Lower leg skin (tissue), 4 donors: ENCODE data around the gene ZNF850. TPM values are rescaled to one million over a fixed set of nuclear protein-coding genes. Genes with fewer than 3 reads are reported as not detected.

Experiments used
- DNase-seq, 2 donors: peaks; one replicate each; pipeline ENCODE4 v3.0.0-alpha.2; 2019; ENCODE audit warnings: low spot score in 2 of 2
- H3K4me3 ChIP-seq: fragments of 200-600 bp; sonication (generic); 2 replicates; pipeline ENCODE4 v1.5.1; 2017; ENCODE audit warnings: mild to moderate bottlenecking, low read depth; ENCODE audit not compliant: poor library complexity, severe bottlenecking
- POLR2A ChIP-seq, 2 donors: fragments of 450-650 bp; IDR thresholded peaks; one replicate each; pipeline ENCODE4 v1.6.1; 2016 to 2017; ENCODE audit warnings: antibody characterized with exemption in 2 of 2, mild to moderate bottlenecking in 1 of 2, moderate library complexity in 1 of 2
- WGBS, 2 donors: methylation state at CpG; one replicate each; pipeline ENCODE4 v1.1.5; 2018; 5-methylcytosine and 5-hydroxymethylcytosine counted together
- intact Hi-C: fragments of 100-400 bp; cut with DNase I; formaldehyde crosslinking; loops from one replicate; pipeline ENCODE4 v1.15.0; 2023; ENCODE audit warnings: low total_unique reads
- total RNA-seq, 4 donors: library from RNA; depleted of rRNA; stranded (reverse); fragments of >200 nt; gene quantifications; one replicate each; pipeline ENCODE4 v1.1.0, GENCODE V29; 2016
- TF ChIP-seq, protein P1 (sequence below), 3 donors: fragments of 450-650 bp; IDR thresholded peaks; one replicate each; pipeline ENCODE4 v1.5.1; 2016; ENCODE audit warnings: antibody characterized with exemption in 3 of 3, mild to moderate bottlenecking in 3 of 3, moderate library complexity in 2 of 3

ZNF850 gene
- total RNA-seq, 4 donors from 2014 or later, result 1.0 to 2.2 (median 1.5) TPM

DNA sequence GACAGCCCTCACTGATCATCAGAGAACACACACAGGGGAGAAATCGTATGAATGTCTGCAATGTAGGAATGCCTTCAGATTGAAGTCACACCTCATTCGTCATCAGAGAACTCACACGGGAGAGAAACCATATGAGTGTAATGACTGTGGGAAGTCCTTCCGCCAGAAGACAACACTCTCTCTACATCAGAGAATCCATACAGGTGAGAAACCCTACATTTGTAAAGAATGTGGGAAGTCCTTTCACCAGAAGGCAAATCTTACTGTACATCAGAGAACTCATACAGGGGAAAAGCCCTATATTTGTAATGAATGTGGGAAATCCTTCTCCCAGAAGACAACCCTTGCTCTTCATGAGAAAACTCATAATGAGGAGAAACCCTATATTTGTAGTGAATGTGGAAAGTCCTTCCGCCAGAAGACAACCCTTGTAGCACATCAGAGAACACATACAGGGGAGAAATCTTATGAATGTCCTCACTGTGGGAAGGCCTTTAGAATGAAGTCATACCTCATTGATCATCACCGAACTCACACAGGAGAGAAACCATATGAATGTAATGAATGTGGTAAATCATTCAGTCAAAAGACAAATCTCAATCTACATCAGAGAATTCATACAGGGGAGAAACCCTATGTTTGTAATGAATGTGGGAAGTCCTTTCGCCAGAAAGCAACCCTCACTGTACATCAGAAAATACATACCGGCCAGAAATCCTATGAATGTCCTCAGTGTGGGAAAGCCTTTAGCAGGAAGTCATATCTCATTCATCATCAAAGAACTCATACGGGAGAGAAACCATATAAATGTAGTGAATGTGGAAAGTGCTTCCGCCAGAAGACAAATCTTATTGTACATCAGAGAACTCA is 52.7 kb downstream of the ZNF850 start:
- intact Hi-C loops, result no loop called here
- no peak for DNase-seq
- no peak overlapping the region for H3K4me3 ChIP-seq
- 95 to 97% methylated on average over 10 of the region's 10 CpGs for WGBS, 2 donors
- TF ChIP-seq POLR2A (IDR thresholded peaks at IDR 0.05), result no peak
- TF ChIP-seq, protein P1, sequence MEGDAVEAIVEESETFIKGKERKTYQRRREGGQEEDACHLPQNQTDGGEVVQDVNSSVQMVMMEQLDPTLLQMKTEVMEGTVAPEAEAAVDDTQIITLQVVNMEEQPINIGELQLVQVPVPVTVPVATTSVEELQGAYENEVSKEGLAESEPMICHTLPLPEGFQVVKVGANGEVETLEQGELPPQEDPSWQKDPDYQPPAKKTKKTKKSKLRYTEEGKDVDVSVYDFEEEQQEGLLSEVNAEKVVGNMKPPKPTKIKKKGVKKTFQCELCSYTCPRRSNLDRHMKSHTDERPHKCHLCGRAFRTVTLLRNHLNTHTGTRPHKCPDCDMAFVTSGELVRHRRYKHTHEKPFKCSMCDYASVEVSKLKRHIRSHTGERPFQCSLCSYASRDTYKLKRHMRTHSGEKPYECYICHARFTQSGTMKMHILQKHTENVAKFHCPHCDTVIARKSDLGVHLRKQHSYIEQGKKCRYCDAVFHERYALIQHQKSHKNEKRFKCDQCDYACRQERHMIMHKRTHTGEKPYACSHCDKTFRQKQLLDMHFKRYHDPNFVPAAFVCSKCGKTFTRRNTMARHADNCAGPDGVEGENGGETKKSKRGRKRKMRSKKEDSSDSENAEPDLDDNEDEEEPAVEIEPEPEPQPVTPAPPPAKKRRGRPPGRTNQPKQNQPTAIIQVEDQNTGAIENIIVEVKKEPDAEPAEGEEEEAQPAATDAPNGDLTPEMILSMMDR (IDR thresholded peaks at IDR 0.05), result no peak

DNA sequence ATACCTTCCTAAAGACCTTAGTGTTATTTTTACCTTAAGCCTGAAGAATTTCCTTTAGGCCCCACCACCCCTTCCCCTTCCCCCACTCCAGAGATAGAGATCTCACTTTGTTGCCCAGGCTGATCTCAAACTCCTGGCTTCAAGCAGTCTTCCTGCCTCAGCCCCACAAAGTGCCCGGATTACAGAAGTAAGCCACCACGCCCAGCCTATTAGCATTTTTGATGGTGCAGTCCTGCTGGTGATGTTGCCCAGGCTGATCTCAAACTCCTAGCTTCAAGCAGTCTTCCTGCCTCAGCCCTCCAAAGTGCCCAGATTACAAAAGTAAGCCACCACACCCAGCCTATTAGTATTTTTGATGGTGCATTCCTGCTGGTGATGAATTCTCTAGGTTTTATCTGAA is 63.2 kb downstream of the ZNF850 start:
- WGBS, 2 donors, result 75% methylated on average over 2 of the region's 2 CpGs
- TF ChIP-seq, protein P1 (IDR thresholded peaks at IDR 0.05), result no peak
- TF ChIP-seq POLR2A (IDR thresholded peaks at IDR 0.05), result no peak
- DNase-seq, result no peak
- intact Hi-C loops, result no loop called here
- no peak overlapping the region for H3K4me3 ChIP-seq

DNA sequence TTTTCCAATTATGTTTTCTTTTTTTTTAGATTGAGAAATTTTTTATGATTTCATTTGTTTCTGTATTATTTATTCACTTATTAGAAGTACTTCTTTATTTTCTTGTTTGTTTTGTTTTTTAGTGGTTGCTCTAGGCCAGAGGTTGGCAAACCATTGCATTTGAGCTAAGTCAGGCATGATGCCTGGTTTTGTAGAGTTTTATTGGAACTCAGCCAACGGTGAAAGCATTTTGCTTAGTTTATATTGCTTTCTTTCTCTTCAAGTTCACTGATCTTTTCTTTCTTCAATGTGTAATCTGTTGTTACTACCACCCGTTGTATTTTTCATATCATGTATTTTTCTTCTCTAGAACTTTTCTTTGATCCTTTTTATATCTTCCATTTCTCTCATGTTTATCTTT is 65.5 kb downstream of the ZNF850 start:
- TF ChIP-seq POLR2A (IDR thresholded peaks at IDR 0.05), result no peak
- TF ChIP-seq, protein P1 (IDR thresholded peaks at IDR 0.05), result no peak
- no peak for DNase-seq
- 48 to 82% methylated on average over 2 of the region's 2 CpGs for WGBS, 2 donors
- intact Hi-C loops, result no loop called here
- H3K4me3 ChIP-seq, result no peak overlapping the region

- intact Hi-C loops, result no loop called here
- no peak for DNase-seq
- peak overlapping the region; percentile 60 for H3K4me3 ChIP-seq
- 8% methylated on average over 9 of the region's 9 CpGs for WGBS, 2 donors
- TF ChIP-seq, protein P1 (IDR thresholded peaks at IDR 0.05), result no peak
- TF ChIP-seq POLR2A (IDR thresholded peaks at IDR 0.05), result no peak
Observed at GRCh38 chr19:36688058-36688457, 84.5 kb downstream of the ZNF850 start.

- DNase-seq, result peak; percentile 98 to 99
- 1% methylated on average over 62 to 68 of the region's 69 CpGs for WGBS, 2 donors
- peak within 1 kb of the TSS; percentile 60 for H3K4me3 ChIP-seq
- peak in 1 of 2 donors; percentile 21 for TF ChIP-seq POLR2A (IDR thresholded peaks at IDR 0.05)
- TF ChIP-seq, protein P1 (IDR thresholded peaks at IDR 0.05), result no peak
- intact Hi-C loops, result no loop called here
Observed at GRCh38 chr19:36687214-36688056, 85.2 kb downstream of the ZNF850 start, which contains the start of gene ZNF567. Gene ZNF567, plus strand, starts transcription at chr19:36687612. Its CDS starts 7,256 bp downstream, at chr19:36694868.
